NT2/D1 (cell line): ENCODE measurements around the gene MED15.

Experiments used
- SUZ12 ChIP-seq: IDR thresholded peaks from 2 replicates; pipeline ENCODE4 v1.6.1; 2011; ENCODE audit not compliant: insufficient read length, insufficient read depth; ENCODE audit errors: extremely low read depth
- YY1 ChIP-seq: IDR thresholded peaks from 2 replicates; pipeline ENCODE4 v1.6.1; 2011; ENCODE audit not compliant: insufficient read length, insufficient read depth
- ZNF274 ChIP-seq: IDR thresholded peaks from 2 replicates; pipeline ENCODE4 v1.6.1; 2011; ENCODE audit warnings: mild to moderate bottlenecking, low read depth, low read length

DNA sequence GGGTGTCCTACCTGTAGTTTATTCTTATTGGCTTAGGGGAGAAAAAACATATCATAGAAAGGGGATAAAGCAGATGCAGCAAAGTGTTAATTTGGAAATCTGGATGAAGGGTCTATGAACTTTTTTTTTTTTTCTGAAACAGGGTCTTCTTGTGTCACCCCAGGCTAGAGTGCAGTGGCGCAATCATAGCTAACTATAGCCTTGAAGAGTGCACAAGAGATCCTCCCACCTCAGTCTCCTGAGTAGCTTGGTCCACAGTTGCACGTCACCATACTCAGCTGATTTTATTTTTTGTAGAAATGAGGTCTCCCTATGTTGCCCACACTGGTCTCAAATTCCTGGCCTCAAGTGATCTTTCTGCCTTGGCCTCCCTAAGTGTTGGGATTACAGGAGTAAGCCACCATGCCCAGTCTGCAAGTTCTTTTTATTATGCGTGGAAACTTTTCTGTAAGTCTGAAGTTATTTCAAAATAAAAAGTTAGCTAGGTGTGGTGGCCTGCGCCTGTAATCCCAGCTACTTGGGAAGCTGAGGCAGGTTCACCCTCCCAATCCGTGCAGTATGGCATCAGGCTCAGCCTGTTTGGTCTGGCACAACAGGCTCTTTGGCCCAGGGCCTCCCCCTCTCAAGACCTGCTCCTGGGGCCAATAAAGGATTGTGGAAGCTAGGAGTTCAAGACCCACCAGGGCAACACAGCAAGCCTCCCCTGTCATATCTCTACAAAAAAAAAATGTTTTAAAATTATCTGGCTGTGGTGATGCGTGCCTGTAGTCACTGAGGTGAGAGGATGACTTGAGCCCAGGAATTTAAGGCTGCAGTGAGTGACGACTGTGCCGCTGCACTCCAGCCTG lies 111.9 kb downstream of the MED15 start:
- TF ChIP-seq ZNF274 (no peak), YY1 (no peak), SUZ12 (no peak)
